ENCODE results near the gene PLEKHO2.
A peak's percentile ranks its signal among the peaks of the same experiment; 100 is the strongest.

The PLEKHO2 gene

GRCh38 chr15:64911311-64912186 is 69.8 kb downstream of the PLEKHO2 start, which contains the start of gene ANKDD1A:
ANKDD1A (plus strand) TSS chr15:64911902; CDS start chr15:64911931, 29 bp downstream.
- peak within 1 kb of the TSS; percentile 42 for H3K4me2 ChIP-seq (ENCODE audit: low read depth, low read length, poor library complexity, severe bottlenecking)
- H3K4me3 ChIP-seq (ENCODE audit: insufficient read depth, low read length, poor library complexity, severe bottlenecking): peak within 1 kb of the TSS; percentile 46
- H3K79me2 ChIP-seq (ENCODE audit: insufficient read depth, low read length): no peaks in the 10 kb centered on the region
- 0 out of 2 replicates have a peak, but pooled peaks cover 4% of the 10 kb centered on the region for H3F3A ChIP-seq (ENCODE audit: insufficient read depth)
- TF ChIP-seq CTCF (IDR thresholded peaks at IDR 0.05; ENCODE audit: insufficient read depth, low read length, poor library complexity, severe bottlenecking): no peak
- TF ChIP-seq EZH2phosphoT487 (conservative IDR thresholded peaks at IDR 0.05; ENCODE audit: low read length): no peak
- H3K36me3 ChIP-seq (ENCODE audit: low read length): no peaks in the 10 kb centered on the region
- H3K27ac ChIP-seq (ENCODE audit: low read depth, low read length): no peak within 1 kb of the TSS
- no peaks in the 10 kb centered on the region for H3K27me3 ChIP-seq (ENCODE audit: low read length)
- H2AFZ ChIP-seq (ENCODE audit: low read depth, low read length, severe bottlenecking): peak within 1 kb of the TSS; percentile 74
- H3K9me3 ChIP-seq (ENCODE audit: insufficient read depth, low read length): no peaks in the 10 kb centered on the region
- H3K9ac ChIP-seq (ENCODE audit: low read length): peak within 1 kb of the TSS; percentile 24; the same call in 1 of the 2 replicates
- no peaks in the 10 kb centered on the region for H4K20me1 ChIP-seq (ENCODE audit: low read depth, low read length)
- no peaks in the 10 kb centered on the region for H3K9me2 ChIP-seq (replicated peaks; ENCODE audit: insufficient read depth, low read length)

GRCh38 chr15:64912379-64913325 is 70.9 kb downstream of the PLEKHO2 start:
- no peaks in the 10 kb centered on the region for H3K27me3 ChIP-seq (ENCODE audit: low read length)
- no peaks in the 10 kb centered on the region for H3K36me3 ChIP-seq (ENCODE audit: low read length)
- no peak for TF ChIP-seq EZH2phosphoT487 (conservative IDR thresholded peaks at IDR 0.05; ENCODE audit: low read length)
- no peak for TF ChIP-seq CTCF (IDR thresholded peaks at IDR 0.05; ENCODE audit: insufficient read depth, low read length, poor library complexity, severe bottlenecking)
- no peak overlapping the region for H3K9ac ChIP-seq (ENCODE audit: low read length)
- H3K4me2 ChIP-seq (ENCODE audit: low read depth, low read length, poor library complexity, severe bottlenecking): no peak overlapping the region
- no peaks in the 10 kb centered on the region for H3K79me2 ChIP-seq (ENCODE audit: insufficient read depth, low read length)
- H3F3A ChIP-seq (ENCODE audit: insufficient read depth): 0 out of 2 replicates have a peak, but pooled peaks cover 4% of the 10 kb centered on the region
- no peak overlapping the region for H2AFZ ChIP-seq (ENCODE audit: low read depth, low read length, severe bottlenecking)
- no peaks in the 10 kb centered on the region for H4K20me1 ChIP-seq (ENCODE audit: low read depth, low read length)
- no peaks in the 10 kb centered on the region for H3K9me3 ChIP-seq (ENCODE audit: insufficient read depth, low read length)
- H3K4me3 ChIP-seq (ENCODE audit: insufficient read depth, low read length, poor library complexity, severe bottlenecking): no peak overlapping the region
- no peak overlapping the region for H3K27ac ChIP-seq (ENCODE audit: low read depth, low read length)
- no peaks in the 10 kb centered on the region for H3K9me2 ChIP-seq (replicated peaks; ENCODE audit: insufficient read depth, low read length)

GRCh38 chr15:64915518-64916227 is 74.0 kb downstream of the PLEKHO2 start:
- Histone ChIP-seq H3K36me3 (ENCODE audit: low read length) (no peaks in the 10 kb centered on the region), H2AFZ (ENCODE audit: low read depth, low read length, severe bottlenecking) (no peak overlapping the region), H3K4me3 (ENCODE audit: insufficient read depth, low read length, poor library complexity, severe bottlenecking) (no peak overlapping the region), H3K4me2 (ENCODE audit: low read depth, low read length, poor library complexity, severe bottlenecking) (no peak overlapping the region), H3K27me3 (ENCODE audit: low read length) (no peaks in the 10 kb centered on the region), H3F3A (ENCODE audit: insufficient read depth) (0 out of 2 replicates have a peak, but pooled peaks cover 4% of the 10 kb centered on the region), H3K9me2 (replicated peaks; ENCODE audit: insufficient read depth, low read length) (no peaks in the 10 kb centered on the region), H3K79me2 (ENCODE audit: insufficient read depth, low read length) (no peaks in the 10 kb centered on the region), H3K27ac (ENCODE audit: low read depth, low read length) (no peak overlapping the region), H3K9me3 (ENCODE audit: insufficient read depth, low read length) (no peaks in the 10 kb centered on the region), H3K9ac (ENCODE audit: low read length) (no peak overlapping the region), H4K20me1 (ENCODE audit: low read depth, low read length) (no peaks in the 10 kb centered on the region)
- TF ChIP-seq CTCF (IDR thresholded peaks at IDR 0.05; ENCODE audit: insufficient read depth, low read length, poor library complexity, severe bottlenecking) (no peak), EZH2phosphoT487 (conservative IDR thresholded peaks at IDR 0.05; ENCODE audit: low read length) (no peak)
